ENCODE results near the gene SLC39A1. TPM values are rescaled to one million over a fixed set of nuclear protein-coding genes. Genes with fewer than 3 reads are reported as not detected.

Gene SLC39A1
- total RNA-seq, 1 donor from 2014 or later = 28.1 TPM

DNA sequence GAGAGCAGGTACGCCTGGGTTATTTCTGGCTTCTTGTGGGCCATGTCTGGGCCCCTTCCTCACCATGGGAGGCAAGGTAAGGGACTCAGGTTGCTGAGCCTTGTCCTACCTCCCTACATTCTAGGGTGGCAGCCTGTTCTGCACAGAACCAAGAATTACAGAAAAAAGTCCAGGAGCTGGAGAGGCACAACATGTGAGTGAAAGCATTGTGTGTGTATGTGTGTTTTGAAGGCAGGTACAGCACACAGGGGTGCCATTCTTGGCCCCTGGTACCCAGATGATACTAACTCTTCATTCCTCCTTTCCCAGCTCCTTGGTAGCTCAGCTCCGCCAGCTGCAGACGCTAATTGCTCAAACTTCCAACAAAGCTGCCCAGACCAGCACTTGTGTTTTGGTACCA is 9.7 kb upstream of the SLC39A1 start:
- H3K9me3 Mint-ChIP-seq (ENCODE audit: unreplicated experiment) = no peaks in the 10 kb centered on the region
- TF ChIP-seq, protein P1, sequence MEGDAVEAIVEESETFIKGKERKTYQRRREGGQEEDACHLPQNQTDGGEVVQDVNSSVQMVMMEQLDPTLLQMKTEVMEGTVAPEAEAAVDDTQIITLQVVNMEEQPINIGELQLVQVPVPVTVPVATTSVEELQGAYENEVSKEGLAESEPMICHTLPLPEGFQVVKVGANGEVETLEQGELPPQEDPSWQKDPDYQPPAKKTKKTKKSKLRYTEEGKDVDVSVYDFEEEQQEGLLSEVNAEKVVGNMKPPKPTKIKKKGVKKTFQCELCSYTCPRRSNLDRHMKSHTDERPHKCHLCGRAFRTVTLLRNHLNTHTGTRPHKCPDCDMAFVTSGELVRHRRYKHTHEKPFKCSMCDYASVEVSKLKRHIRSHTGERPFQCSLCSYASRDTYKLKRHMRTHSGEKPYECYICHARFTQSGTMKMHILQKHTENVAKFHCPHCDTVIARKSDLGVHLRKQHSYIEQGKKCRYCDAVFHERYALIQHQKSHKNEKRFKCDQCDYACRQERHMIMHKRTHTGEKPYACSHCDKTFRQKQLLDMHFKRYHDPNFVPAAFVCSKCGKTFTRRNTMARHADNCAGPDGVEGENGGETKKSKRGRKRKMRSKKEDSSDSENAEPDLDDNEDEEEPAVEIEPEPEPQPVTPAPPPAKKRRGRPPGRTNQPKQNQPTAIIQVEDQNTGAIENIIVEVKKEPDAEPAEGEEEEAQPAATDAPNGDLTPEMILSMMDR (IDR thresholded peaks at IDR 0.05; ENCODE audit: partially characterized antibody, unreplicated experiment) = no peak
- H3K4me3 Mint-ChIP-seq (ENCODE audit: unreplicated experiment) = no peak overlapping the region

GRCh38 chr1:153970346-153970745 is 7.0 kb upstream of the SLC39A1 start:
- DNase-seq = no peak
- H3K9me3 Mint-ChIP-seq (ENCODE audit: unreplicated experiment) = peaks cover 9% of the 10 kb centered on the region
- no peaks in the 10 kb centered on the region for H3K36me3 Mint-ChIP-seq (ENCODE audit: unreplicated experiment)
- peaks cover 15% of the 10 kb centered on the region for H3K4me1 Mint-ChIP-seq (ENCODE audit: low read depth, unreplicated experiment)
- no peak overlapping the region for H3K4me3 Mint-ChIP-seq (ENCODE audit: unreplicated experiment)
- TF ChIP-seq, protein P1 (IDR thresholded peaks at IDR 0.05; ENCODE audit: partially characterized antibody, unreplicated experiment) = no peak
- peaks cover 13% of the 10 kb centered on the region for H3K27me3 Mint-ChIP-seq (ENCODE audit: unreplicated experiment)
- no peak overlapping the region for H3K27ac Mint-ChIP-seq (ENCODE audit: unreplicated experiment)

More for the DNA sequence above, 9.7 kb upstream of the SLC39A1 start:
- DNase-seq = no peak
- Mint-ChIP-seq H3K27me3 (ENCODE audit: unreplicated experiment) (peaks cover 4% of the 10 kb centered on the region), H3K36me3 (ENCODE audit: unreplicated experiment) (no peaks in the 10 kb centered on the region), H3K27ac (ENCODE audit: unreplicated experiment) (no peak overlapping the region), H3K4me1 (ENCODE audit: low read depth, unreplicated experiment) (peaks cover 5% of the 10 kb centered on the region)

GRCh38 chr1:153968972-153969371 is 5.6 kb upstream of the SLC39A1 start:
- peaks cover 15% of the 10 kb centered on the region for H3K4me1 Mint-ChIP-seq (ENCODE audit: low read depth, unreplicated experiment)
- no peak overlapping the region for H3K27ac Mint-ChIP-seq (ENCODE audit: unreplicated experiment)
- peak overlapping the region; percentile 97 for H3K4me3 Mint-ChIP-seq (ENCODE audit: unreplicated experiment)
- TF ChIP-seq, protein P1 (IDR thresholded peaks at IDR 0.05; ENCODE audit: partially characterized antibody, unreplicated experiment) = no peak
- H3K36me3 Mint-ChIP-seq (ENCODE audit: unreplicated experiment) = no peaks in the 10 kb centered on the region
- DNase-seq = no peak
- peaks cover 13% of the 10 kb centered on the region for H3K27me3 Mint-ChIP-seq (ENCODE audit: unreplicated experiment)
- peaks cover 9% of the 10 kb centered on the region for H3K9me3 Mint-ChIP-seq (ENCODE audit: unreplicated experiment)

DNA sequence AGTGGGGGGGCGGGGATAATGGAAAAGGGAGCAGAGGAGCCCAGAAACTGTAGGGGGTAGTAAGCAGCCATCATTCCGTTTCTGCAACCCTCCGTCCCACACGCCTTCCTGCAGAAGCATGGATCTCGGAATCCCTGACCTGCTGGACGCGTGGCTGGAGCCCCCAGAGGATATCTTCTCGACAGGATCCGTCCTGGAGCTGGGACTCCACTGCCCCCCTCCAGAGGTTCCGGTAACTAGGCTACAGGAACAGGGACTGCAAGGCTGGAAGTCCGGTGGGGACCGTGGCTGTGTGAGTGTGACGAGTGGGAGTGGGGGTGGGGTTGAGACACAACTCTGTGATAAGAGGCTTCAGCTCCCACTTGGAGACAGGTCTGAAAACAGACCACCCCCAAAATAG is 5.1 kb upstream of the SLC39A1 start:
- peak overlapping the region; percentile 97 for H3K4me3 Mint-ChIP-seq (ENCODE audit: unreplicated experiment)
- peaks cover 13% of the 10 kb centered on the region for H3K9me3 Mint-ChIP-seq (ENCODE audit: unreplicated experiment)
- peaks cover 15% of the 10 kb centered on the region for H3K4me1 Mint-ChIP-seq (ENCODE audit: low read depth, unreplicated experiment)
- H3K27me3 Mint-ChIP-seq (ENCODE audit: unreplicated experiment) = peaks cover 18% of the 10 kb centered on the region
- H3K27ac Mint-ChIP-seq (ENCODE audit: unreplicated experiment) = peak overlapping the region; percentile 98
- TF ChIP-seq, protein P1 (IDR thresholded peaks at IDR 0.05; ENCODE audit: partially characterized antibody, unreplicated experiment) = no peak
- H3K36me3 Mint-ChIP-seq (ENCODE audit: unreplicated experiment) = no peaks in the 10 kb centered on the region
- no peak for DNase-seq

DNA sequence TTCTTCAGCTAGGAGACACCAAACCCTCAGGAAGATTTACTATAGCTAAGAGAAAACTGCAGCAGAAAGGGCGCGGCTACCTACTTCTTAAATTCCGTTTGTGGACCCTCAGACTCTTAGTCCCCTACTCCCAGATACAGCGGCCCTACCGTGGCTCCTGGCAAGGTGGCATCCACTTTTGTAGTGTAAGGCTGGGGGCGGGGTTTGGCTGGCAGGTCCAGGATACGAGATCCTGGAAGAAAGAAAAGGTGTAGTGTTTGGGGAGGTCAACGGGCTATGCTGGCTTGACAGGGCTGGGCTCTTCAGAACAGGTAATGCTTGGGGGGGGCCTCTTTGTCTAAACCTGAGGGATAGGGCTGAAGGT is 4.6 kb upstream of the SLC39A1 start:
- Mint-ChIP-seq H3K27me3 (ENCODE audit: unreplicated experiment) (peaks cover 18% of the 10 kb centered on the region), H3K9me3 (ENCODE audit: unreplicated experiment) (peaks cover 13% of the 10 kb centered on the region), H3K27ac (ENCODE audit: unreplicated experiment) (peak overlapping the region; percentile 98), H3K4me3 (ENCODE audit: unreplicated experiment) (peak overlapping the region; percentile 97), H3K36me3 (ENCODE audit: unreplicated experiment) (no peaks in the 10 kb centered on the region), H3K4me1 (ENCODE audit: low read depth, unreplicated experiment) (peaks cover 15% of the 10 kb centered on the region)
- TF ChIP-seq, protein P1 (IDR thresholded peaks at IDR 0.05; ENCODE audit: partially characterized antibody, unreplicated experiment) = peak; percentile 5
- DNase-seq = no peak
